ENCODE results near the gene MFF.
"Not testable (repeated sequence)": the region's sequence is repeated elsewhere in the genome, so short reads cannot be mapped to it uniquely, and the experiment has no call there.

The MFF gene

GRCh38 chr2:227377467-227378351 is 52.7 kb downstream of the MFF start:
- no peak for DNase-seq (ENCODE audit: low read depth)

- no peak for DNase-seq (ENCODE audit: low read depth)
These were observed 53.3 kb downstream of the MFF start for GRCh38 chr2:227378371-227378782.

- DNase-seq (ENCODE audit: low read depth): no peak
These were observed 54.0 kb downstream of the MFF start, which contains the start of gene TM4SF20 for GRCh38 chr2:227379095-227379494. TM4SF20 (minus strand) TSS chr2:227379306; CDS start chr2:227379268, 38 bp downstream.

GRCh38 chr2:227382241-227382835 is 57.3 kb downstream of the MFF start:
- not testable (repeated sequence) for DNase-seq (ENCODE audit: low read depth)

GRCh38 chr2:227383686-227384085 is 58.6 kb downstream of the MFF start:
- DNase-seq (ENCODE audit: low read depth): no peak

- DNase-seq (ENCODE audit: low read depth): no peak
These were observed 61.6 kb downstream of the MFF start for GRCh38 chr2:227386630-227387029.

- not testable (repeated sequence) for DNase-seq (ENCODE audit: low read depth)
These were observed 62.5 kb downstream of the MFF start, which contains the start of gene SCYGR1 for GRCh38 chr2:227387583-227387982. SCYGR1 (minus strand) TSS chr2:227387949; CDS start chr2:227387949, 0 bp downstream.

GRCh38 chr2:227388537-227389011 is 63.5 kb downstream of the MFF start:
- peak; percentile 50 for DNase-seq (ENCODE audit: low read depth)

GRCh38 chr2:227389231-227389630 is 64.2 kb downstream of the MFF start:
- DNase-seq (ENCODE audit: low read depth): no peak

GRCh38 chr2:227389661-227390060 is 64.6 kb downstream of the MFF start:
- no peak for DNase-seq (ENCODE audit: low read depth)

- no peak for DNase-seq (ENCODE audit: low read depth)
These were observed 65.6 kb downstream of the MFF start for GRCh38 chr2:227390468-227391256.

GRCh38 chr2:227394401-227394800 is 69.3 kb downstream of the MFF start:
- no peak for DNase-seq (ENCODE audit: low read depth)

GRCh38 chr2:227395556-227395955 is 70.5 kb downstream of the MFF start:
- DNase-seq (ENCODE audit: low read depth): no peak

- DNase-seq (ENCODE audit: low read depth): no peak
These were observed 72.5 kb downstream of the MFF start for GRCh38 chr2:227397562-227397961.

GRCh38 chr2:227398684-227399670 is 73.9 kb downstream of the MFF start:
- no peak for DNase-seq (ENCODE audit: low read depth)

GRCh38 chr2:227401550-227401949 is 76.5 kb downstream of the MFF start:
- no peak for DNase-seq (ENCODE audit: low read depth)

GRCh38 chr2:227402321-227402720 is 77.3 kb downstream of the MFF start:
- DNase-seq (ENCODE audit: low read depth): no peak

GRCh38 chr2:227402959-227403358 is 77.9 kb downstream of the MFF start:
- DNase-seq (ENCODE audit: low read depth): no peak

GRCh38 chr2:227404585-227405271 is 79.7 kb downstream of the MFF start:
- no peak for DNase-seq (ENCODE audit: low read depth)
